Measurements from ENCODE around the gene AMDHD2. TPM values are rescaled to one million over a fixed set of nuclear protein-coding genes. Genes with fewer than 3 reads are reported as not detected.

AMDHD2 gene
- total and polyA plus RNA-seq, 9 donors: 0.47 to 28.7 (median 25.6) TPM

GRCh38 chr16:2516391-2517240, 3.6 kb upstream of the AMDHD2 start:
- Histone ChIP-seq H3K9me3 (no peaks in the 10 kb centered on the region), H3K27ac (no peak overlapping the region), H3K36me3 (no peaks in the 10 kb centered on the region), H3K4me3 (no peak overlapping the region), H3K4me1 (ENCODE audit: insufficient read depth) (peaks cover 35% of the 10 kb centered on the region), H3K27me3 (no peaks in the 10 kb centered on the region)
- no peak for TF ChIP-seq POLR2A (IDR thresholded peaks at IDR 0.05)
- TF ChIP-seq EP300 (IDR thresholded peaks at IDR 0.05): no peak
- TF ChIP-seq CTCF (IDR thresholded peaks at IDR 0.05): no peak
- DNase-seq: peak in 1 of 5 donors; percentile 39
- intact Hi-C loops (cut with DNase I): no loop called here
- 66 to 70% (median 67%) methylated on average over 11 of the region's 11 CpGs for WGBS, 3 donors

- H3K4me3 ChIP-seq: no peak overlapping the region
- H3K36me3 ChIP-seq: no peaks in the 10 kb centered on the region
- H3K4me1 ChIP-seq (ENCODE audit: insufficient read depth): peaks cover 35% of the 10 kb centered on the region
- DNase-seq: peak in 2 of 5 donors; percentile 10 to 16
- WGBS, 3 donors: 67 to 71% (median 67%) methylated on average over 12 of the region's 12 CpGs
- no peaks in the 10 kb centered on the region for H3K9me3 ChIP-seq
- H3K27me3 ChIP-seq: no peaks in the 10 kb centered on the region
- TF ChIP-seq CTCF (IDR thresholded peaks at IDR 0.05) (no peak), EP300 (IDR thresholded peaks at IDR 0.05) (no peak), POLR2A (IDR thresholded peaks at IDR 0.05) (no peak)
- intact Hi-C loops (cut with DNase I): no loop called here
- no peak overlapping the region for H3K27ac ChIP-seq
Measured at GRCh38 chr16:2517954-2518605, 2.1 kb upstream of the AMDHD2 start.

- 77 to 82% (median 78%) methylated on average over 33 to 39 of the region's 39 CpGs for WGBS, 3 donors
- DNase-seq: peak in 4 of 5 donors; percentile 42 to 72 (median 58)
- no peaks in the 10 kb centered on the region for H3K9me3 ChIP-seq
- H3K4me1 ChIP-seq (ENCODE audit: insufficient read depth): peaks cover 35% of the 10 kb centered on the region
- intact Hi-C loops (cut with DNase I): no loop called here
- H3K27me3 ChIP-seq: no peaks in the 10 kb centered on the region
- TF ChIP-seq POLR2A (IDR thresholded peaks at IDR 0.05) (no peak), EP300 (IDR thresholded peaks at IDR 0.05) (no peak), CTCF (IDR thresholded peaks at IDR 0.05) (no peak)
- H3K4me3 ChIP-seq: peak overlapping the region; percentile 18
- peak overlapping the region in 1 of 2 donors; percentile 28 for H3K27ac ChIP-seq
- H3K36me3 ChIP-seq: no peaks in the 10 kb centered on the region
Measured at GRCh38 chr16:2518823-2519710, 1.1 kb upstream of the AMDHD2 start.

GRCh38 chr16:2519711-2520080, 475 bp upstream of the AMDHD2 start:
- Histone ChIP-seq H3K4me3 (peak overlapping the region; percentile 18), H3K36me3 (no peaks in the 10 kb centered on the region), H3K27ac (peak overlapping the region in 1 of 2 donors; percentile 28), H3K9me3 (no peaks in the 10 kb centered on the region), H3K4me1 (ENCODE audit: insufficient read depth) (peaks cover 35% of the 10 kb centered on the region), H3K27me3 (no peaks in the 10 kb centered on the region)
- WGBS, 3 donors: 30 to 38% (median 34%) methylated on average over 22 of the region's 22 CpGs
- TF ChIP-seq EP300 (IDR thresholded peaks at IDR 0.05) (no peak), POLR2A (IDR thresholded peaks at IDR 0.05) (no peak), CTCF (IDR thresholded peaks at IDR 0.05) (no peak)
- peak in 3 of 5 donors; percentile 18 to 59 (median 46) for DNase-seq
- intact Hi-C loops (cut with DNase I): no loop called here

Data from ovary (tissue), 9 donors.